ENCODE results near the gene SGTB. TPM values are rescaled to one million over a fixed set of nuclear protein-coding genes. Genes with fewer than 3 reads are reported as not detected.

SGTB gene
- total and polyA plus RNA-seq, 2 of the 8 experiments (the other 6 are each of a cell fraction or from before 2014, with no cell fraction given): 2.2 to 18.7 TPM

DNA sequence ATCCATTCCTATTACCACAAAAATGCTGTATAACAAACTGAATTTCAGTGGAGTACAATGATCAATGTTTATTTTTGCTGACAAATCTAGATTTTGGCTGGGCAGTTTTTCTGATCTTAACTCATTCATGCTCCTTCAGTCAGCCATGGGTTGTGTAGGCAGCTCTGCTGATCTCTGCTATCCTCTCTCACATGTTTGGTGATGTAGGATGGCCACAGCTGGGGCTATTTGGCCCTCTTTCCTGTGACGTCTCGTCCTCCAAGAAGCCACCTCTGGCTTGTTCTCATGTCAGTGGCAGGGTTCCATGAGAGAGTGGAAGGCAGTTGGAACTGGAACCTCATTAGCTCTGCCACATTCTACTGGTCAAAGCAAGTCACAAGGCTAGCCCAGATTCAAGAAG is 9.0 kb upstream of the SGTB start (continued):
- TF ChIP-seq SRF (IDR thresholded peaks at IDR 0.05; ENCODE audit: low read depth, low read length): no peak
- no peak for TF ChIP-seq TAF7 (optimal IDR thresholded peaks at IDR 0.05; ENCODE audit: borderline replicate concordance, low read depth, low read length)
- TF ChIP-seq BRCA1 (IDR thresholded peaks at IDR 0.05; ENCODE audit: low read depth, low read length): no peak
- no peak for TF ChIP-seq KDM1A (IDR thresholded peaks at IDR 0.05; ENCODE audit: borderline replicate concordance, low read length)
- TF ChIP-seq RNF2 (IDR thresholded peaks at IDR 0.05; ENCODE audit: borderline replicate concordance, low read depth, low read length, missing control alignments, poor library complexity, severe bottlenecking): no peak
- no peak for TF ChIP-seq YY1 (IDR thresholded peaks at IDR 0.05; ENCODE audit: low read depth, low read length)
